ENCODE measurements around the gene SBK1. TPM values are rescaled to one million over a fixed set of nuclear protein-coding genes. Genes with fewer than 3 reads are reported as not detected.

The SBK1 gene
- total RNA-seq, 4 donors from 2014 or later, result 0.17 to 0.22 TPM; not detected in 2

GRCh38 chr16:28273511-28273910 is 18.8 kb upstream of the SBK1 start:
- TF ChIP-seq, protein P1, sequence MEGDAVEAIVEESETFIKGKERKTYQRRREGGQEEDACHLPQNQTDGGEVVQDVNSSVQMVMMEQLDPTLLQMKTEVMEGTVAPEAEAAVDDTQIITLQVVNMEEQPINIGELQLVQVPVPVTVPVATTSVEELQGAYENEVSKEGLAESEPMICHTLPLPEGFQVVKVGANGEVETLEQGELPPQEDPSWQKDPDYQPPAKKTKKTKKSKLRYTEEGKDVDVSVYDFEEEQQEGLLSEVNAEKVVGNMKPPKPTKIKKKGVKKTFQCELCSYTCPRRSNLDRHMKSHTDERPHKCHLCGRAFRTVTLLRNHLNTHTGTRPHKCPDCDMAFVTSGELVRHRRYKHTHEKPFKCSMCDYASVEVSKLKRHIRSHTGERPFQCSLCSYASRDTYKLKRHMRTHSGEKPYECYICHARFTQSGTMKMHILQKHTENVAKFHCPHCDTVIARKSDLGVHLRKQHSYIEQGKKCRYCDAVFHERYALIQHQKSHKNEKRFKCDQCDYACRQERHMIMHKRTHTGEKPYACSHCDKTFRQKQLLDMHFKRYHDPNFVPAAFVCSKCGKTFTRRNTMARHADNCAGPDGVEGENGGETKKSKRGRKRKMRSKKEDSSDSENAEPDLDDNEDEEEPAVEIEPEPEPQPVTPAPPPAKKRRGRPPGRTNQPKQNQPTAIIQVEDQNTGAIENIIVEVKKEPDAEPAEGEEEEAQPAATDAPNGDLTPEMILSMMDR (IDR thresholded peaks at IDR 0.05; ENCODE audit: low read depth), result no peak

DNA sequence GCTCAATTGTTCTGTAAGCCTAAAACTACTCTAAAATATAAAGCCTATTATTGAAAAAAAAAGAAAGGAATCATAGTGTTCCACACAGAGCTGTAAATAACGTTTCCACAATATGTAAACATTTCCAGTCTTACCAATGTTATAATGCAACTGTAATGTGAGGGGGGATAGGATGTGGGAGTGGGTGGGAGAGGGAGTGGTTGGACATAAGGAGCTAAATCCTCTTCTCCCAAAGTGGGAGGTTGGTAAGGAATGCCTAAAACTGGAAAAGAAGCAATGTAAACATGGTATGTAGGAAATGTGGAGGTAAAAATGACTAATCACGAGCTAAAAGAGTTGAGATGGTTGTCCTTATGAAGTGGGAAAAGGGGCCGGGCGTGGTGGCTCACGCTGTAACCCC is 17.6 kb upstream of the SBK1 start:
- TF ChIP-seq, protein P1 (IDR thresholded peaks at IDR 0.05; ENCODE audit: low read depth), result no peak

DNA sequence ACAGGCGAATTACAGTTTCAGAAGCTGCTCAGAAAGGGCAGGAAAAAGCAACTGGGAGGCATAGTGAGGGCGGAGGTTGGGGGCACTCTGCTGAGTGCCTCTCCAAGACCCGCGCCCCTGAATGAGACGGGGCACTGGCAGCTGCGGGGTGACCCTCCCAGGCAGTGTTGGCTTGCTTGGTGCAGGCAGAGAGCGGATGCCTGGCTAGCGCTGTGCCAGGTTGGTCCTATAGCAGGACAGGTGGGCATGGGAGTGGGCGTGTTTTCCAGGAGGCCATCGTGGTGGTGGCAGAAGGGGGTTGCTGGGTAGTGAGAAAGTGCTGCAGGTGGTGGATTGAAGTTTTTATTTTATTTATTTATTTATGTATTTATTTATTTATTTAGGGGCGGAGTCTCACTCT is 16.0 kb upstream of the SBK1 start:
- TF ChIP-seq, protein P1 (IDR thresholded peaks at IDR 0.05; ENCODE audit: low read depth), result no peak

- TF ChIP-seq, protein P1 (IDR thresholded peaks at IDR 0.05; ENCODE audit: low read depth), result no peak
Measured at GRCh38 chr16:28277537-28278388, 14.6 kb upstream of the SBK1 start.

DNA sequence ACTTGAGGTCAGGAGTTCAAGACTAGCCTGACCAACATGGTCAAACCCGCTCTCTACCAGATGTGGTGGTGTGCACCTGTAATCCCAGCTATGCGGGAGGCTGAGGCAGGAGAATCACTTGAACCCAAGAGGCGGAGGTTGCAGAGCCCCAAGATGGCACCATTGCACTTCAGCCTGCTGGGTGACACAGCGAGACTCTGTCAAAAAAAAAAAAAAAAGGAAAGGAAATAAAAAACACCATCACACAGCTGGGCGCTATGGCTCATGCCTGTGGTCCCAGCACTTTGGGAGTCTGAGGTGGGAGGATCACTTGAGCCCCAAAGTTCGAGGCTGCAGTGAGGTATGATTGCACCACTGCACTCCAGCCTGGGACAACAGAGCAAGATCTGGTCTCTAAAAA is 13.3 kb upstream of the SBK1 start:
- TF ChIP-seq, protein P1 (IDR thresholded peaks at IDR 0.05; ENCODE audit: low read depth), result no peak

- TF ChIP-seq, protein P1 (IDR thresholded peaks at IDR 0.05; ENCODE audit: low read depth), result no peak
Measured at GRCh38 chr16:28280881-28281836, 11.2 kb upstream of the SBK1 start.

- TF ChIP-seq, protein P1 (IDR thresholded peaks at IDR 0.05; ENCODE audit: low read depth), result no peak
Measured at GRCh38 chr16:28282045-28282444, 10.3 kb upstream of the SBK1 start.

Measured in subcutaneous adipose tissue (tissue), 4 donors.